HL-60 (cell line): ENCODE data around the gene BMERB1.

Experiments
- DNase-seq, 2 experiments: peaks; one replicate each; pipeline ENCODE4 v3.0.0-alpha.2; 2010 to 2020; ENCODE audit warnings: low read depth in 1 of 2, low spot score in 1 of 2
- H3K27ac ChIP-seq: fragments of 250-450 bp; sonication (Bioruptor Pico); replicated peaks from 2 replicates; pipeline ENCODE4 v1.5.1; 2020; ENCODE audit warnings: mild to moderate bottlenecking, moderate library complexity
- H3K27me3 ChIP-seq: fragments of 250-450 bp; sonication (Bioruptor Pico); 2 replicates; pipeline ENCODE4 v1.5.1; 2021; ENCODE audit warnings: mild to moderate bottlenecking, moderate library complexity; ENCODE audit not compliant: insufficient read depth, poor library complexity, severe bottlenecking
- H3K4me3 ChIP-seq: replicated peaks from 2 replicates; pipeline ENCODE4 v1.5.1; 2011; ENCODE audit warnings: mild to moderate bottlenecking, control low read depth, low read length; ENCODE audit not compliant: insufficient read depth
- CTCF ChIP-seq: IDR thresholded peaks from one replicate; pipeline ENCODE4 v1.5.1; 2011; ENCODE audit warnings: low read length, control low read depth, inconsistent platforms; ENCODE audit not compliant: insufficient read depth
- GABPA ChIP-seq: IDR thresholded peaks from 2 replicates; pipeline ENCODE4 v1.6.1; 2012; ENCODE audit warnings: low read depth
- POLR2AphosphoS5 ChIP-seq: IDR thresholded peaks from 2 replicates; pipeline ENCODE4 v1.6.1; 2012; ENCODE audit warnings: low read depth
- REST ChIP-seq: IDR thresholded peaks from 2 replicates; pipeline ENCODE4 v1.6.1; 2012; ENCODE audit warnings: low read depth; ENCODE audit not compliant: insufficient replicate concordance
- SPI1 ChIP-seq: IDR thresholded peaks from 2 replicates; pipeline ENCODE4 v1.6.1; 2012; ENCODE audit warnings: low read depth, mild to moderate bottlenecking, borderline replicate concordance

BMERB1 gene

GRCh38 chr16:15616475-15617165 is 182.2 kb downstream of the BMERB1 start:
- no peak for DNase-seq
- Histone ChIP-seq H3K27ac (no peak overlapping the region), H3K27me3 (no peaks in the 10 kb centered on the region), H3K4me3 (no peak overlapping the region)
- TF ChIP-seq CTCF (no peak), SPI1 (no peak), GABPA (no peak), REST (no peak), POLR2AphosphoS5 (no peak)

GRCh38 chr16:15617901-15618300 is 183.5 kb downstream of the BMERB1 start:
- Histone ChIP-seq H3K27me3 (no peaks in the 10 kb centered on the region), H3K27ac (no peak overlapping the region), H3K4me3 (no peak overlapping the region)
- TF ChIP-seq CTCF (no peak), POLR2AphosphoS5 (no peak), SPI1 (no peak), REST (no peak), GABPA (no peak)
- no peak for DNase-seq

- TF ChIP-seq GABPA: no peak
- TF ChIP-seq REST: no peak
- no peak for TF ChIP-seq SPI1
- TF ChIP-seq CTCF: no peak
- Histone ChIP-seq H3K27me3 (no peaks in the 10 kb centered on the region), H3K4me3 (no peak overlapping the region), H3K27ac (no peak overlapping the region)
- no peak for DNase-seq
Measured at GRCh38 chr16:15618392-15618791, 184.0 kb downstream of the BMERB1 start.
